Karpas-422 (cell line): ENCODE results near the gene TMED9. TPM values are rescaled to one million over a fixed set of nuclear protein-coding genes. Genes with fewer than 3 reads are reported as not detected.

Experiments used
- DNase-seq: peaks from one replicate; pipeline ENCODE4 v3.0.0-alpha.2; 2015
- H2AFZ ChIP-seq: fragments of 200-600 bp; sonication (generic); 2 replicates; pipeline ENCODE4 v1.6.1; 2014; ENCODE audit warnings: antibody characterized with exemption, low read length, mixed read lengths
- H3K27ac ChIP-seq: fragments of 200-600 bp; sonication (generic); 2 replicates; pipeline ENCODE4 v1.5.1; 2014; ENCODE audit warnings: mild to moderate bottlenecking, low read length, moderate library complexity
- H3K27me3 ChIP-seq: fragments of 200-600 bp; sonication (generic); 2 replicates; pipeline ENCODE4 v1.6.1; 2014; ENCODE audit warnings: low read length, mixed read lengths
- H3K36me3 ChIP-seq: fragments of 200-600 bp; sonication (generic); 2 replicates; pipeline ENCODE4 v1.6.1; 2014; ENCODE audit warnings: low read length, mixed read lengths; ENCODE audit not compliant: insufficient read depth
- H3K4me1 ChIP-seq: fragments of 200-600 bp; sonication (generic); 2 replicates; pipeline ENCODE4 v1.6.1; 2014; ENCODE audit warnings: mild to moderate bottlenecking, low read length, mixed read lengths
- H3K4me2 ChIP-seq: fragments of 200-600 bp; sonication (generic); 2 replicates; pipeline ENCODE4 v1.6.1; 2014; ENCODE audit warnings: low read length, low read depth, mild to moderate bottlenecking; ENCODE audit not compliant: poor library complexity, severe bottlenecking
- H3K4me3 ChIP-seq: fragments of 200-600 bp; sonication (generic); 2 replicates; pipeline ENCODE4 v1.5.1; 2014; ENCODE audit warnings: mild to moderate bottlenecking, antibody characterized with exemption, low read length, mixed read lengths
- H3K79me2 ChIP-seq: fragments of 200-600 bp; sonication (generic); 2 replicates; pipeline ENCODE4 v1.6.1; 2014; ENCODE audit warnings: mild to moderate bottlenecking, low read length, mixed read lengths
- H3K9ac ChIP-seq: fragments of 200-600 bp; sonication (generic); 2 replicates; pipeline ENCODE4 v1.6.0; 2014; ENCODE audit warnings: low read length
- H3K9me2 ChIP-seq: fragments of 200-600 bp; sonication (generic), shearing (Covaris generic); replicated peaks from 2 replicates; pipeline ENCODE4 v1.6.0; 2014; ENCODE audit warnings: mild to moderate bottlenecking, low read length, moderate library complexity; ENCODE audit not compliant: insufficient read depth
- H3K9me3 ChIP-seq: fragments of 300-700, 200-600 bp; sonication (generic); 2 replicates; pipeline ENCODE4 v1.6.1; 2014; ENCODE audit warnings: low read length, mixed read lengths
- H4K20me1 ChIP-seq: fragments of 200-600 bp; sonication (generic); 2 replicates; pipeline ENCODE4 v1.6.1; 2014; ENCODE audit warnings: mild to moderate bottlenecking, antibody characterized with exemption, low read length, low read depth; ENCODE audit not compliant: insufficient read depth
- total RNA-seq: library from RNA; depleted of rRNA; stranded (reverse); fragments of >200 nt; shearing (Covaris generic); gene quantifications from 2 replicates; pipeline ENCODE4 v1.2.3, GENCODE V29; 2014; ENCODE audit warnings: low replicate concordance

Gene TMED9
- total RNA-seq, 1 experiment from 2014 or later, result 33.2 TPM

- H3K79me2 ChIP-seq, result peaks cover 19% of the 10 kb centered on the region
- 0 out of 2 replicates have a peak overlapping the region, but pooled peaks have one; percentile 31 for H2AFZ ChIP-seq
- H3K4me3 ChIP-seq, result peak overlapping the region; percentile 80; the same call in 1 of the 2 replicates
- H3K27me3 ChIP-seq, result no peaks in the 10 kb centered on the region
- no peaks in the 10 kb centered on the region for H4K20me1 ChIP-seq
- H3K27ac ChIP-seq, result no peak overlapping the region
- peaks cover 34% of the 10 kb centered on the region for H3K36me3 ChIP-seq
- DNase-seq, result no peak
- no peaks in the 10 kb centered on the region for H3K9me3 ChIP-seq
- H3K4me2 ChIP-seq, result peak overlapping the region; percentile 44
- H3K9me2 ChIP-seq, result no peaks in the 10 kb centered on the region
- H3K4me1 ChIP-seq, result peaks cover 18% of the 10 kb centered on the region
- H3K9ac ChIP-seq, result no peak overlapping the region
Measured at GRCh38 chr5:177591690-177592009, 353 bp upstream of the TMED9 start.

DNA sequence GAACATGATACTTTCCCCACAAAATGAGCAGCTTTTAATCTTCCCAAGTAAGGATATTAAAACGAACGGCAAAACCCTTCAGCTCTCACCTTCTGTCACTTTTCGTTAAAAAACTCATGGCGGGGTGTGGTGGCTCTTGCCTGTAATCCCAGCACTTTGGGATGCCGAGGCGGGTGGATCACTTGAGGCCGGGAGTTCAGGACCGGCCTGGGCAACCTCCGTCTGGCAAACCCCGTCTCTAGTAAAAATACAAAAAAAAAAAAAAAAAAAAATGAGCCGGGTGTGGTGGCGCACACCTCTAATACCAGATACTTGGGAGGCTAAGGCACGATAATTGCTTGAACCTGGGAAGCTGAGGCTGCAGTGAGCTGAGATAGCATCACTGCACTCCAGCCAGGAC lies 902 bp downstream of the TMED9 start:
- H3K36me3 ChIP-seq, result peaks cover 35% of the 10 kb centered on the region
- H3K4me3 ChIP-seq, result peak overlapping the region; percentile 80
- no peak for DNase-seq

GRCh38 chr5:177593511-177593910 lies 1.5 kb downstream of the TMED9 start:
- peaks cover 19% of the 10 kb centered on the region for H3K79me2 ChIP-seq
- no peak for DNase-seq
- no peaks in the 10 kb centered on the region for H3K9me2 ChIP-seq
- H3K4me1 ChIP-seq, result peaks cover 18% of the 10 kb centered on the region
- H3K27ac ChIP-seq, result 0 out of 2 replicates have a peak overlapping the region, but pooled peaks have one; percentile 65
- no peaks in the 10 kb centered on the region for H3K9me3 ChIP-seq
- no peaks in the 10 kb centered on the region for H4K20me1 ChIP-seq
- H3K27me3 ChIP-seq, result no peaks in the 10 kb centered on the region
- peak overlapping the region; percentile 94 for H3K9ac ChIP-seq
- H3K4me2 ChIP-seq, result peak overlapping the region; percentile 86
- H2AFZ ChIP-seq, result no peak overlapping the region
- peak overlapping the region; percentile 80 for H3K4me3 ChIP-seq
- H3K36me3 ChIP-seq, result peaks cover 35% of the 10 kb centered on the region

More for the DNA sequence above, 902 bp downstream of the TMED9 start:
- peaks cover 19% of the 10 kb centered on the region for H3K79me2 ChIP-seq
- H2AFZ ChIP-seq, result no peak overlapping the region
- peaks cover 16% of the 10 kb centered on the region for H3K4me1 ChIP-seq
- H3K9me2 ChIP-seq, result no peaks in the 10 kb centered on the region
- H3K27ac ChIP-seq, result peak overlapping the region; percentile 65
- no peaks in the 10 kb centered on the region for H3K9me3 ChIP-seq
- peak overlapping the region; percentile 86 for H3K4me2 ChIP-seq
- no peaks in the 10 kb centered on the region for H3K27me3 ChIP-seq
- peak overlapping the region; percentile 94 for H3K9ac ChIP-seq
- H4K20me1 ChIP-seq, result no peaks in the 10 kb centered on the region

GRCh38 chr5:177594071-177594470 lies 2.1 kb downstream of the TMED9 start:
- H3K27ac ChIP-seq, result no peak overlapping the region
- H3K9me2 ChIP-seq, result no peaks in the 10 kb centered on the region
- H4K20me1 ChIP-seq, result no peaks in the 10 kb centered on the region
- DNase-seq, result no peak
- H3K4me1 ChIP-seq, result peaks cover 20% of the 10 kb centered on the region
- H2AFZ ChIP-seq, result no peak overlapping the region
- H3K4me2 ChIP-seq, result no peak overlapping the region
- H3K4me3 ChIP-seq, result no peak overlapping the region
- H3K79me2 ChIP-seq, result peaks cover 19% of the 10 kb centered on the region
- H3K27me3 ChIP-seq, result no peaks in the 10 kb centered on the region
- no peaks in the 10 kb centered on the region for H3K9me3 ChIP-seq
- H3K36me3 ChIP-seq, result peaks cover 35% of the 10 kb centered on the region
- H3K9ac ChIP-seq, result no peak overlapping the region

DNA sequence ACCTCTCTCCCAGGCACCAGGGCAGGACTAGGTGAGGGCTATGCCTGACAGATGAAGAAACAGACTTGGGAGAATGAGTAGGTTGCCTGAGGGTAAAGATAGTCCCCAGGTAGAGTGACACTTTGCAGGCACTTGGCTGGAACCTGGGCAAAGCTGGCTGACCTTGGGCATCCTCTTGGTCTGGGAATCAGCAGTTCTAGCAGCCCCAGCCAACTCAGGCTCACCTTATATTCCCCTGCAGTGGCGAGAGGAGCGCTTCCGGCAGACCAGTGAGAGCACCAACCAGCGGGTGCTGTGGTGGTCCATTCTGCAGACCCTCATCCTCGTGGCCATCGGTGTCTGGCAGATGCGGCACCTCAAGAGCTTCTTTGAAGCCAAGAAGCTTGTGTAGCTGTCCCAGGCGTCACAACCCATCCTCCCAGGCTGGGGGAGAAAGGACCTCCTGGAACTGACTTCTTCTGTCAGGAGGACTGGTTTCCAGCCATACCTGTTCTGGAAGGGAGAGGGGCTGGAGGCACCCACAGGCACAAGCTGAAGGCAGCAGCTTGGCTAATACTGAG lies 3.1 kb downstream of the TMED9 start:
- Histone ChIP-seq H3K4me3 (no peak overlapping the region), H3K27me3 (no peaks in the 10 kb centered on the region), H3K9me3 (no peaks in the 10 kb centered on the region), H3K27ac (no peak overlapping the region), H3K36me3 (peaks cover 35% of the 10 kb centered on the region), H2AFZ (no peak overlapping the region), H4K20me1 (no peaks in the 10 kb centered on the region), H3K4me1 (peaks cover 23% of the 10 kb centered on the region), H3K4me2 (no peak overlapping the region), H3K9ac (no peak overlapping the region), H3K79me2 (peaks cover 20% of the 10 kb centered on the region), H3K9me2 (no peaks in the 10 kb centered on the region)
- DNase-seq, result no peak

DNA sequence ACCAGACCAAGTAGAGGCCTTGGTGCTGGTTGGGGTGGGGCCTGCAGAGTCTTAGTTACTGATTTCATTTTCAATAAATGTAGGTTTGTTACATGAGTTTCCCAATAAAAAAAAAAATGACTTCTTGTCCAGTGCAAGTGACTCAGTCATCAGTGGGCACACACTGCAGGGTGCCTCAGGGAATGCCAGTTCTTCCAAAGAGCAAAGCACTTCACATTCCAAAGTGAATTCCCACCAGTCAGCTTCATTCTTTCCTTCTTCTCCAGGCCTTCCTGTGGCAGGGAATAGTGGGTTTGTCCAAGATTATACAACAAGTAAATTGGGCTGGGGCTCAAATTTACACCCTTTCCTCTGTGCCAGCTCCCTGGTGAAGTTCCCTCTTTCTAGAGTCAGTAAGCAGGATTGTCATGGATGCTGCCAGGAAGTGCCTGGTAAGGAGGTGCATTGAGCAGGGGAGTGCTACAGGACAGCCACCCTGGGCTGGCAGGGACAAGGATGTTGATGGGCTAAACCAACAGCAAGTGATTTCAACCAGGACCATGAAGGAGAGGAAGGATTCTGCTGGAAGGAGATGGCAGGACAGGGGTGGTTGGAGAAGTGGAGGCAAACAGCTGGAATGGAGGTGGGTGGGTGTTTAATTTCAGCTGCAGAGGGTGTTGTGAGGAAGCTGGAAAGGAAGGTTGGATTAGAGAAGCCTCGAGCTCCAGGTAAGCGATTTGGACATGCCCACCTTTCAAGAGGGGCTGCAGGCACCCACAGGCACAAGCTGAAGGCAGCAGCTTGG lies 4.2 kb downstream of the TMED9 start:
- no peak overlapping the region for H3K9ac ChIP-seq
- H3K4me3 ChIP-seq, result no peak overlapping the region
- H3K79me2 ChIP-seq, result peaks cover 30% of the 10 kb centered on the region
- no peak for DNase-seq
- H3K27me3 ChIP-seq, result no peaks in the 10 kb centered on the region
- peaks cover 27% of the 10 kb centered on the region for H3K4me1 ChIP-seq
- no peaks in the 10 kb centered on the region for H3K9me3 ChIP-seq
- no peaks in the 10 kb centered on the region for H3K9me2 ChIP-seq
- H3K4me2 ChIP-seq, result no peak overlapping the region
- no peak overlapping the region for H2AFZ ChIP-seq
- no peak overlapping the region for H3K27ac ChIP-seq
- H4K20me1 ChIP-seq, result 0 out of 2 replicates have a peak, but pooled peaks cover under 1% of the 10 kb centered on the region
- H3K36me3 ChIP-seq, result peaks cover 35% of the 10 kb centered on the region

DNA sequence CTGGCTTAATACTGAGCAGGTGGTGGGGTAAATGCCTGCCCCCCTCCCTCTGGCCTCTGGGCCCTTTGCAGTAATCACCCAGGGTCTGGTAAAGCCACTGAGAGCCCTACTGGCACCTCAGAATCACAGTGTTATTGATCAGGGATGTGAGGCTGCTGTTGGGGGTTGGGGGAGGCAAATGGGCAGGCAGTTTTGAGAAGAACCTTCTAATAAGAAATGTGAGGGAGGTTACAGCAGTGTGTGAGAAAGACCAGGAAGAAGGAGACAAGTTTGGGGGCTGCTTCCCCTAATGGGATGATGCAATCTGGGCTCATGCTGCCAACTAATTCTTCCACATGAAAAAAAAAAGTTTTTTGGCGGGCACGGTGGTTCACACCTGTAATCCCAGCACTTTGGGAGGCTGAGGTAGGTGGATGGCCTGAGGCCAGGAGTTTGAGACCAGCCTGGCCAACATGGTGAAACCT lies 4.8 kb downstream of the TMED9 start:
- Histone ChIP-seq H3K79me2 (peaks cover 37% of the 10 kb centered on the region), H3K36me3 (peaks cover 35% of the 10 kb centered on the region), H3K4me2 (no peak overlapping the region), H3K9ac (no peak overlapping the region), H3K4me1 (peaks cover 27% of the 10 kb centered on the region), H3K4me3 (no peak overlapping the region), H4K20me1 (0 out of 2 replicates have a peak, but pooled peaks cover 6% of the 10 kb centered on the region), H3K9me3 (no peaks in the 10 kb centered on the region), H2AFZ (no peak overlapping the region), H3K27ac (no peak overlapping the region), H3K27me3 (no peaks in the 10 kb centered on the region), H3K9me2 (no peaks in the 10 kb centered on the region)
- no peak for DNase-seq

GRCh38 chr5:177598477-177598876 lies 6.5 kb downstream of the TMED9 start:
- no peak for DNase-seq
- H3K79me2 ChIP-seq, result peaks cover 30% of the 10 kb centered on the region
- 0 out of 2 replicates have a peak overlapping the region, but pooled peaks have one; percentile 20 for H3K9ac ChIP-seq
- peaks cover 18% of the 10 kb centered on the region for H3K4me1 ChIP-seq
- no peak overlapping the region for H3K27ac ChIP-seq
- no peak overlapping the region for H2AFZ ChIP-seq
- peak overlapping the region; percentile 15 for H3K4me2 ChIP-seq
- H3K9me2 ChIP-seq, result no peaks in the 10 kb centered on the region
- no peak overlapping the region for H3K4me3 ChIP-seq
- no peaks in the 10 kb centered on the region for H3K27me3 ChIP-seq
- H4K20me1 ChIP-seq, result 0 out of 2 replicates have a peak, but pooled peaks cover 6% of the 10 kb centered on the region
- peaks cover 33% of the 10 kb centered on the region for H3K36me3 ChIP-seq
- no peaks in the 10 kb centered on the region for H3K9me3 ChIP-seq
